ENCODE measurements around the gene KCNG4. TPM values are rescaled to one million over a fixed set of nuclear protein-coding genes. Genes with fewer than 3 reads are reported as not detected.

KCNG4 gene
- total and polyA plus RNA-seq, 7 donors: not detected

DNA sequence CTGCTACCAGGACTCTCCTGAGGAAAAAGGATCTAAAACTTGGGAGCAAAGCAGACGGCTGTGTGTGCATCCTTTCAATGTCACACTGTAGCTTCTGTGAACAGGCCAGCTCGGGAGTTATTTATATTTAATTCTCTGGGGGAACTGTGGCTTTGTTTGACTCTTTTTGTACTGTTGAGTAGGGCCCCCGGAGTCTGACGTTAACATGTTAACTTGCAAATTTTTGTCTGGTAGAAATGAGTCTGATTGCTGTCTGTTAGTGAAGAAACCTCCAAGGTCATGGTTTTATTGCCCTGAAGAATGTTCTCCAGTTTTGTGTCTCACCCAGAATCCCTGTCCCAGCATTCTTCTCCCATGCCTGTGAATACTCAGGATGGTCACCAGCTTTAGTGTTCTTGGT, 14.2 kb upstream of the KCNG4 start:
- Histone ChIP-seq H3K9me3 (peaks cover 0 to 4% (median 0%) of the 10 kb centered on the region in 4 donors), H3K27ac (no peak overlapping the region), H3K4me1 (no peaks in the 10 kb centered on the region), H3K36me3 (no peaks in the 10 kb centered on the region), H3K4me3 (no peak overlapping the region), H3K27me3 (no peaks in the 10 kb centered on the region)
- WGBS, 2 donors: 40 to 53% methylated on average over 4 of the region's 4 CpGs
- intact Hi-C loops (cut with DNase I): no loop called here
- DNase-seq: no peak
- no peak for TF ChIP-seq POLR2A (IDR thresholded peaks at IDR 0.05)

DNA sequence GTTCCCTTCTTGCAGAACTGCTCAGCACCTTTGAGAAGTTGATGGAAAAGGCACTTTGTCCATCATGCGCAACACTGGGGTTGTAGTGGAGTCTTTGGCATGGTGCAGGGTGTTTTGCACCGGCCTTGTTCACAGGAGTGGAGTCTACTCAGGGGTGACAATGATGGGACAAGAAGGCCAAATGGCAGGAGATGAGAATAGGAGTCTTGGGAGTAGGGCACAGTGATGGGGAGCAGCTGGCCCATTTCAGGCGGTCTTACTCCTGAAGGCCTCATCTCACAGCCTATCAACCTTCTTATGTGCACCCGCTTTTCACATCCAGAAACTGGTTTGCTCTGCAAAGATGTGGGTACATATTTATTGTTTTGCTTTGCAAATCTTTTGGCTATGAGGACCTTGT, 13.4 kb upstream of the KCNG4 start:
- Histone ChIP-seq H3K9me3 (peaks cover 0 to 4% (median 0%) of the 10 kb centered on the region in 4 donors), H3K27ac (no peak overlapping the region), H3K27me3 (no peaks in the 10 kb centered on the region), H3K4me1 (no peaks in the 10 kb centered on the region), H3K4me3 (no peak overlapping the region), H3K36me3 (no peaks in the 10 kb centered on the region)
- 75 to 84% methylated on average over 4 of the region's 4 CpGs for WGBS, 2 donors
- TF ChIP-seq EP300 (IDR thresholded peaks at IDR 0.05): no peak
- no peak for TF ChIP-seq POLR2AphosphoS5 (IDR thresholded peaks at IDR 0.05)
- no peak for TF ChIP-seq POLR2A (IDR thresholded peaks at IDR 0.05)
- TF ChIP-seq, protein P1, sequence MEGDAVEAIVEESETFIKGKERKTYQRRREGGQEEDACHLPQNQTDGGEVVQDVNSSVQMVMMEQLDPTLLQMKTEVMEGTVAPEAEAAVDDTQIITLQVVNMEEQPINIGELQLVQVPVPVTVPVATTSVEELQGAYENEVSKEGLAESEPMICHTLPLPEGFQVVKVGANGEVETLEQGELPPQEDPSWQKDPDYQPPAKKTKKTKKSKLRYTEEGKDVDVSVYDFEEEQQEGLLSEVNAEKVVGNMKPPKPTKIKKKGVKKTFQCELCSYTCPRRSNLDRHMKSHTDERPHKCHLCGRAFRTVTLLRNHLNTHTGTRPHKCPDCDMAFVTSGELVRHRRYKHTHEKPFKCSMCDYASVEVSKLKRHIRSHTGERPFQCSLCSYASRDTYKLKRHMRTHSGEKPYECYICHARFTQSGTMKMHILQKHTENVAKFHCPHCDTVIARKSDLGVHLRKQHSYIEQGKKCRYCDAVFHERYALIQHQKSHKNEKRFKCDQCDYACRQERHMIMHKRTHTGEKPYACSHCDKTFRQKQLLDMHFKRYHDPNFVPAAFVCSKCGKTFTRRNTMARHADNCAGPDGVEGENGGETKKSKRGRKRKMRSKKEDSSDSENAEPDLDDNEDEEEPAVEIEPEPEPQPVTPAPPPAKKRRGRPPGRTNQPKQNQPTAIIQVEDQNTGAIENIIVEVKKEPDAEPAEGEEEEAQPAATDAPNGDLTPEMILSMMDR (IDR thresholded peaks at IDR 0.05): no peak
- intact Hi-C loops (cut with DNase I): no loop called here
- no peak for DNase-seq

DNA sequence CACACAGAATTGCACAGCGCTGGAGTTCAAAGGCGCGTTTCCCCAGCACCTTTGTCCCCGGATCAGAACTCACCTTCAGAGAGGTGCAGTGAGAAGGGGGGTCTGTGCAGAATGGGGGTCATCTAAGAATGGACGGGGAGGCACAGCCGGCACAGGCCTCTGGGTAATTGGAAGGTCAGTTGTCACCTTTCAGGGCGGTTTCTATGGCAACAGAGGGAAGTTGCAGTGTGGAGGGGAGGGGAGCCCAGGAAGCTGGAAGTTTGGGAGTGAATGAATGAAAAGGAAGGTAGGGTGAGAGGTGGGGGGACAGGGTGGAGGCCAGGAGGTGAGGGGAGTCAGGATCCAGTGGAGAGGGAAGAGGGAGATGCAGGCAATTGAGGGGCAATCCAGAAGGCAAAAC, 12.4 kb upstream of the KCNG4 start:
- TF ChIP-seq EP300 (IDR thresholded peaks at IDR 0.05) (no peak), POLR2AphosphoS5 (IDR thresholded peaks at IDR 0.05) (no peak), POLR2A (IDR thresholded peaks at IDR 0.05) (no peak)
- TF ChIP-seq, protein P1 (IDR thresholded peaks at IDR 0.05): no peak
- intact Hi-C loops (cut with DNase I): no loop called here
- 66 to 69% methylated on average over 7 of the region's 7 CpGs for WGBS, 2 donors

DNA sequence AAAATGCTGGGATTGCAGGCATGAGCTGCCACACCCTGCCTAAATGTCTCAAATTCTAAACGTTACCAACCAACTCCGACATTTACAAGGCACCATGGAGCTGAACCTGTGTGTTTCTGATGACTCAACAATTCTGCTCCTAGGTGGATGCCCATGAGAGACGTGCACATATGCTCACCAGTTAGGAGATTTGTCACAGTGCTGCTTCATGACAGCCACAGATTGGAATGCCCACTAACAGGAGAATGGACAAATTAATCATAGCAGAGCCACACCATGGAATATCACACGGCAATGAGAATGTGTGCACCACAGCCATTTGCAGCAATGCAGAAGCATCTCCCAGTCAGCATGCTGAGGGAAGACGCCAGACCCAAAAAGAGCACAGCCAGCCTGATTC, 8.0 kb upstream of the KCNG4 start:
- 88% methylated on average over 5 of the region's 5 CpGs for WGBS, 2 donors

More for the DNA sequence above, 12.4 kb upstream of the KCNG4 start:
- no peaks in the 10 kb centered on the region for H3K36me3 ChIP-seq
- H3K4me3 ChIP-seq: no peak overlapping the region
- peaks cover 0 to 4% (median 0%) of the 10 kb centered on the region in 4 donors for H3K9me3 ChIP-seq
- H3K4me1 ChIP-seq: no peaks in the 10 kb centered on the region
- DNase-seq: no peak
- no peaks in the 10 kb centered on the region for H3K27me3 ChIP-seq
- H3K27ac ChIP-seq: no peak overlapping the region

DNA sequence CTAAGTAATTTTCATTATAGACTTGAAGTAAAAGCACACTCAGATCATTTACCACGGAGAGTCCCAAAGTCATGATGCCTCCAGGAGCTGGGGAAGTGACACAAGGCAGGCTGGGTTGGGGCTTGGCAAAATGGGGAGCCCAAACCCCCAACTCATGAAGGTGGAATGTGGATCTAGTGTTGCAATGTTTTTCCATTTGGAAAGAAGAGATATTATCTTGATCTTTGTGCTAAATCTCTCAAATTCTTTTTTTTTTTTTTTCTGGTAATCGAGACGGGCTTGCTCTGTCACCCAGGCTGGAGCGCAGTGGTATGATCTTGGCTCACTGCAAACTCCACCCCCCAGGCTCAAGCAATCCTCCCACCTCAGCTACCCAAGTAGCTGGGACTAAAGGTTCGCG, 7.5 kb upstream of the KCNG4 start:
- no peak for DNase-seq
- no peaks in the 10 kb centered on the region for H3K4me1 ChIP-seq
- peaks cover 0 to 4% (median 0%) of the 10 kb centered on the region in 4 donors for H3K9me3 ChIP-seq
- 92% methylated on average over 6 of the region's 6 CpGs for WGBS, 2 donors
- no peak overlapping the region for H3K27ac ChIP-seq
- intact Hi-C loops (cut with DNase I): no loop called here
- TF ChIP-seq POLR2A (IDR thresholded peaks at IDR 0.05) (no peak), EP300 (IDR thresholded peaks at IDR 0.05) (no peak)
- H3K4me3 ChIP-seq: no peak overlapping the region
- no peaks in the 10 kb centered on the region for H3K36me3 ChIP-seq
- peaks cover 0 to 4% (median 0%) of the 10 kb centered on the region in 3 donors for H3K27me3 ChIP-seq

More for the DNA sequence above, 8.0 kb upstream of the KCNG4 start:
- no peaks in the 10 kb centered on the region for H3K27me3 ChIP-seq
- DNase-seq: no peak
- TF ChIP-seq POLR2A (IDR thresholded peaks at IDR 0.05) (no peak), POLR2AphosphoS5 (IDR thresholded peaks at IDR 0.05) (no peak), EP300 (IDR thresholded peaks at IDR 0.05) (no peak)
- TF ChIP-seq, protein P1 (IDR thresholded peaks at IDR 0.05): no peak
- no peak overlapping the region for H3K27ac ChIP-seq
- H3K36me3 ChIP-seq: no peaks in the 10 kb centered on the region
- no peaks in the 10 kb centered on the region for H3K4me1 ChIP-seq
- intact Hi-C loops (cut with DNase I): no loop called here
- H3K9me3 ChIP-seq: peaks cover 0 to 4% (median 0%) of the 10 kb centered on the region in 4 donors
- H3K4me3 ChIP-seq: no peak overlapping the region

DNA sequence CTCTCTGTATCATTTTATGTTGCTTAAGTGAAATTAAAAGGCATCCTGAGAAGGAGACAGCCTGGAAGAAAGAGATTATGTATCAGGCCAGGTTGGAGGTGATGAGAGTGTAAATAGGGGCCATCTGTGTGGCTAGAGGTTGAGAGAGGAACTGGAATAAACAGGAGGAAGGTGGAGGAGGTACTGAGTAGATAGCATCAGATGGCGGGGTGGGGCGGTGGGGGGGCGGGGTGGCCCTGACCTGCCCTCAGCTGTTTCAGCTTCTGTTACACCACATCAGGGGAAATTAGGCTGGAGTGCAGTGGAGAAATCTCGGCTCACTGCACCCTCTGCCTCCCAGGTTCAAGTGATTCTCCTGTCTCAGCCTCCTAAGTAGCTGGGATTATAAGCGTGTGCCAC, 6.9 kb upstream of the KCNG4 start:
- H3K4me3 ChIP-seq: no peak overlapping the region
- no peak for DNase-seq
- H3K27me3 ChIP-seq: peaks cover 0 to 7% (median 0%) of the 10 kb centered on the region in 3 donors
- no peaks in the 10 kb centered on the region for H3K36me3 ChIP-seq
- TF ChIP-seq, protein P1 (IDR thresholded peaks at IDR 0.05): no peak
- TF ChIP-seq POLR2AphosphoS5 (IDR thresholded peaks at IDR 0.05): no peak
- no peak for TF ChIP-seq POLR2A (IDR thresholded peaks at IDR 0.05)
- no peak for TF ChIP-seq EP300 (IDR thresholded peaks at IDR 0.05)
- H3K27ac ChIP-seq: no peak overlapping the region
- H3K4me1 ChIP-seq: no peaks in the 10 kb centered on the region
- H3K9me3 ChIP-seq: peaks cover 0 to 4% (median 0%) of the 10 kb centered on the region in 4 donors
- WGBS, 2 donors: 67 to 71% methylated on average over 5 of the region's 5 CpGs
- intact Hi-C loops (cut with DNase I): no loop called here
